ENCODE measurements around the gene TXNRD3. TPM values are rescaled to one million over a fixed set of nuclear protein-coding genes. Genes with fewer than 3 reads are reported as not detected.

TXNRD3 gene
- total RNA-seq, 1 experiment from 2014 or later, result 6.9 TPM

DNA sequence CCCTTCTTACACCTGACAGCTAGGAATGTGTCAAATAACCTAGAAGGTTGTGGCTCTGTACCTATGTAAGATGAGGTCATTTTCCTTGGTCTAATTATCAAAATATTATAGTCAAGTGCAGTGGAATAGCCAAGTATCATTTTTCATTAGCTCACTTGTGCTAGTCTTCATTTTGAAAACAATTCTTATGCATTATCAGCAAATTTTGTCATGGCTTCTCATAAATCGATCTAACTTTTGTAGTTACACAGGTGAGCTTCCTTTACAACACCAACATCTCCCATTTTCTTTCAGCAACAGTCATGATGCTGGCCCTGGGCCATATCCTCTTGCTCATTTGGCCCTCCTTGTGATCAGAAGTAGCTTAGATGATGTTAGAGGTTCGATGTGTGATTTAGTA is 10.3 kb downstream of the TXNRD3 start:
- no peak overlapping the region for H3K4me3 Mint-ChIP-seq
- no peaks in the 10 kb centered on the region for H3K36me3 Mint-ChIP-seq
- no peaks in the 10 kb centered on the region; the same call in 1 of the 2 replicates for H3K27me3 Mint-ChIP-seq (ENCODE audit: low read depth)
- ChIA-PET POLR2A (no interaction called here), CTCF (interaction anchor here (1.8 kb wide), 1 partner anchor 15 kb away, joined by 4 read pairs; no protein-coding TSS in a partner anchor)
- DNase-seq (ENCODE audit: low spot score) (no peak), ATAC-seq (no peak)
- no peaks in the 10 kb centered on the region for H3K9me3 Mint-ChIP-seq
- TF ChIP-seq, protein P1, sequence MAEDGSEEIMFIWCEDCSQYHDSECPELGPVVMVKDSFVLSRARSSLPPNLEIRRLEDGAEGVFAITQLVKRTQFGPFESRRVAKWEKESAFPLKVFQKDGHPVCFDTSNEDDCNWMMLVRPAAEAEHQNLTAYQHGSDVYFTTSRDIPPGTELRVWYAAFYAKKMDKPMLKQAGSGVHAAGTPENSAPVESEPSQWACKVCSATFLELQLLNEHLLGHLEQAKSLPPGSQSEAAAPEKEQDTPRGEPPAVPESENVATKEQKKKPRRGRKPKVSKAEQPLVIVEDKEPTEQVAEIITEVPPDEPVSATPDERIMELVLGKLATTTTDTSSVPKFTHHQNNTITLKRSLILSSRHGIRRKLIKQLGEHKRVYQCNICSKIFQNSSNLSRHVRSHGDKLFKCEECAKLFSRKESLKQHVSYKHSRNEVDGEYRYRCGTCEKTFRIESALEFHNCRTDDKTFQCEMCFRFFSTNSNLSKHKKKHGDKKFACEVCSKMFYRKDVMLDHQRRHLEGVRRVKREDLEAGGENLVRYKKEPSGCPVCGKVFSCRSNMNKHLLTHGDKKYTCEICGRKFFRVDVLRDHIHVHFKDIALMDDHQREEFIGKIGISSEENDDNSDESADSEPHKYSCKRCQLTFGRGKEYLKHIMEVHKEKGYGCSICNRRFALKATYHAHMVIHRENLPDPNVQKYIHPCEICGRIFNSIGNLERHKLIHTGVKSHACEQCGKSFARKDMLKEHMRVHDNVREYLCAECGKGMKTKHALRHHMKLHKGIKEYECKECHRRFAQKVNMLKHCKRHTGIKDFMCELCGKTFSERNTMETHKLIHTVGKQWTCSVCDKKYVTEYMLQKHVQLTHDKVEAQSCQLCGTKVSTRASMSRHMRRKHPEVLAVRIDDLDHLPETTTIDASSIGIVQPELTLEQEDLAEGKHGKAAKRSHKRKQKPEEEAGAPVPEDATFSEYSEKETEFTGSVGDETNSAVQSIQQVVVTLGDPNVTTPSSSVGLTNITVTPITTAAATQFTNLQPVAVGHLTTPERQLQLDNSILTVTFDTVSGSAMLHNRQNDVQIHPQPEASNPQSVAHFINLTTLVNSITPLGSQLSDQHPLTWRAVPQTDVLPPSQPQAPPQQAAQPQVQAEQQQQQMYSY (CRISPR knock-in tag; IDR thresholded peaks at IDR 0.05), result no peak
- TF ChIP-seq ATF3 (CRISPR knock-in tag; conservative IDR thresholded peaks at IDR 0.05) (no peak), RELA (CRISPR knock-in tag; IDR thresholded peaks at IDR 0.05; ENCODE audit: borderline replicate concordance) (no peak), JAZF1 (CRISPR knock-in tag; IDR thresholded peaks at IDR 0.05) (no peak), SOX15 (CRISPR knock-in tag; IDR thresholded peaks at IDR 0.05) (no peak), NFYB (CRISPR knock-in tag; conservative IDR thresholded peaks at IDR 0.05; ENCODE audit: low read depth) (no peak), HMGA2 (CRISPR knock-in tag; IDR thresholded peaks at IDR 0.05) (no peak), ZMAT4 (CRISPR knock-in tag; IDR thresholded peaks at IDR 0.05) (no peak), ZNF671 (CRISPR knock-in tag; IDR thresholded peaks at IDR 0.05) (no peak), GTF2I (CRISPR knock-in tag; conservative IDR thresholded peaks at IDR 0.05) (no peak), USF2 (CRISPR knock-in tag; IDR thresholded peaks at IDR 0.05) (no peak), NR1H2 (CRISPR knock-in tag; IDR thresholded peaks at IDR 0.05) (no peak)
- TF ChIP-seq, protein P2, sequence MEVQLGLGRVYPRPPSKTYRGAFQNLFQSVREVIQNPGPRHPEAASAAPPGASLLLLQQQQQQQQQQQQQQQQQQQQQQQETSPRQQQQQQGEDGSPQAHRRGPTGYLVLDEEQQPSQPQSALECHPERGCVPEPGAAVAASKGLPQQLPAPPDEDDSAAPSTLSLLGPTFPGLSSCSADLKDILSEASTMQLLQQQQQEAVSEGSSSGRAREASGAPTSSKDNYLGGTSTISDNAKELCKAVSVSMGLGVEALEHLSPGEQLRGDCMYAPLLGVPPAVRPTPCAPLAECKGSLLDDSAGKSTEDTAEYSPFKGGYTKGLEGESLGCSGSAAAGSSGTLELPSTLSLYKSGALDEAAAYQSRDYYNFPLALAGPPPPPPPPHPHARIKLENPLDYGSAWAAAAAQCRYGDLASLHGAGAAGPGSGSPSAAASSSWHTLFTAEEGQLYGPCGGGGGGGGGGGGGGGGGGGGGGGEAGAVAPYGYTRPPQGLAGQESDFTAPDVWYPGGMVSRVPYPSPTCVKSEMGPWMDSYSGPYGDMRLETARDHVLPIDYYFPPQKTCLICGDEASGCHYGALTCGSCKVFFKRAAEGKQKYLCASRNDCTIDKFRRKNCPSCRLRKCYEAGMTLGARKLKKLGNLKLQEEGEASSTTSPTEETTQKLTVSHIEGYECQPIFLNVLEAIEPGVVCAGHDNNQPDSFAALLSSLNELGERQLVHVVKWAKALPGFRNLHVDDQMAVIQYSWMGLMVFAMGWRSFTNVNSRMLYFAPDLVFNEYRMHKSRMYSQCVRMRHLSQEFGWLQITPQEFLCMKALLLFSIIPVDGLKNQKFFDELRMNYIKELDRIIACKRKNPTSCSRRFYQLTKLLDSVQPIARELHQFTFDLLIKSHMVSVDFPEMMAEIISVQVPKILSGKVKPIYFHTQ (CRISPR knock-in tag; IDR thresholded peaks at IDR 0.05), result no peak
- TF ChIP-seq, protein P3, sequence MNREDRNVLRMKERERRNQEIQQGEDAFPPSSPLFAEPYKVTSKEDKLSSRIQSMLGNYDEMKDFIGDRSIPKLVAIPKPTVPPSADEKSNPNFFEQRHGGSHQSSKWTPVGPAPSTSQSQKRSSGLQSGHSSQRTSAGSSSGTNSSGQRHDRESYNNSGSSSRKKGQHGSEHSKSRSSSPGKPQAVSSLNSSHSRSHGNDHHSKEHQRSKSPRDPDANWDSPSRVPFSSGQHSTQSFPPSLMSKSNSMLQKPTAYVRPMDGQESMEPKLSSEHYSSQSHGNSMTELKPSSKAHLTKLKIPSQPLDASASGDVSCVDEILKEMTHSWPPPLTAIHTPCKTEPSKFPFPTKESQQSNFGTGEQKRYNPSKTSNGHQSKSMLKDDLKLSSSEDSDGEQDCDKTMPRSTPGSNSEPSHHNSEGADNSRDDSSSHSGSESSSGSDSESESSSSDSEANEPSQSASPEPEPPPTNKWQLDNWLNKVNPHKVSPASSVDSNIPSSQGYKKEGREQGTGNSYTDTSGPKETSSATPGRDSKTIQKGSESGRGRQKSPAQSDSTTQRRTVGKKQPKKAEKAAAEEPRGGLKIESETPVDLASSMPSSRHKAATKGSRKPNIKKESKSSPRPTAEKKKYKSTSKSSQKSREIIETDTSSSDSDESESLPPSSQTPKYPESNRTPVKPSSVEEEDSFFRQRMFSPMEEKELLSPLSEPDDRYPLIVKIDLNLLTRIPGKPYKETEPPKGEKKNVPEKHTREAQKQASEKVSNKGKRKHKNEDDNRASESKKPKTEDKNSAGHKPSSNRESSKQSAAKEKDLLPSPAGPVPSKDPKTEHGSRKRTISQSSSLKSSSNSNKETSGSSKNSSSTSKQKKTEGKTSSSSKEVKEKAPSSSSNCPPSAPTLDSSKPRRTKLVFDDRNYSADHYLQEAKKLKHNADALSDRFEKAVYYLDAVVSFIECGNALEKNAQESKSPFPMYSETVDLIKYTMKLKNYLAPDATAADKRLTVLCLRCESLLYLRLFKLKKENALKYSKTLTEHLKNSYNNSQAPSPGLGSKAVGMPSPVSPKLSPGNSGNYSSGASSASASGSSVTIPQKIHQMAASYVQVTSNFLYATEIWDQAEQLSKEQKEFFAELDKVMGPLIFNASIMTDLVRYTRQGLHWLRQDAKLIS (CRISPR knock-in tag; IDR thresholded peaks at IDR 0.05; ENCODE audit: borderline replicate concordance), result no peak
- no peak overlapping the region for H3K27ac Mint-ChIP-seq
- no peaks in the 10 kb centered on the region for H3K4me1 Mint-ChIP-seq

GRCh38 chr3:126638790-126639189 is 16.1 kb downstream of the TXNRD3 start:
- no peak overlapping the region for H3K27ac Mint-ChIP-seq
- no peaks in the 10 kb centered on the region for H3K27me3 Mint-ChIP-seq (ENCODE audit: low read depth)
- no peaks in the 10 kb centered on the region for H3K36me3 Mint-ChIP-seq
- POLR2A ChIA-PET, result no interaction called here
- H3K9me3 Mint-ChIP-seq, result no peaks in the 10 kb centered on the region
- ATAC-seq (no peak), DNase-seq (ENCODE audit: low spot score) (no peak)
- TF ChIP-seq, protein P4, sequence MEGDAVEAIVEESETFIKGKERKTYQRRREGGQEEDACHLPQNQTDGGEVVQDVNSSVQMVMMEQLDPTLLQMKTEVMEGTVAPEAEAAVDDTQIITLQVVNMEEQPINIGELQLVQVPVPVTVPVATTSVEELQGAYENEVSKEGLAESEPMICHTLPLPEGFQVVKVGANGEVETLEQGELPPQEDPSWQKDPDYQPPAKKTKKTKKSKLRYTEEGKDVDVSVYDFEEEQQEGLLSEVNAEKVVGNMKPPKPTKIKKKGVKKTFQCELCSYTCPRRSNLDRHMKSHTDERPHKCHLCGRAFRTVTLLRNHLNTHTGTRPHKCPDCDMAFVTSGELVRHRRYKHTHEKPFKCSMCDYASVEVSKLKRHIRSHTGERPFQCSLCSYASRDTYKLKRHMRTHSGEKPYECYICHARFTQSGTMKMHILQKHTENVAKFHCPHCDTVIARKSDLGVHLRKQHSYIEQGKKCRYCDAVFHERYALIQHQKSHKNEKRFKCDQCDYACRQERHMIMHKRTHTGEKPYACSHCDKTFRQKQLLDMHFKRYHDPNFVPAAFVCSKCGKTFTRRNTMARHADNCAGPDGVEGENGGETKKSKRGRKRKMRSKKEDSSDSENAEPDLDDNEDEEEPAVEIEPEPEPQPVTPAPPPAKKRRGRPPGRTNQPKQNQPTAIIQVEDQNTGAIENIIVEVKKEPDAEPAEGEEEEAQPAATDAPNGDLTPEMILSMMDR (IDR thresholded peaks at IDR 0.05), result no peak
- TF ChIP-seq TP53 (CRISPR knock-in tag; IDR thresholded peaks at IDR 0.05) (no peak), HMGA2 (CRISPR knock-in tag; IDR thresholded peaks at IDR 0.05) (no peak)
- CTCF ChIA-PET, result no interaction called here
- no peak overlapping the region for H3K4me3 Mint-ChIP-seq
- no peaks in the 10 kb centered on the region for H3K4me1 Mint-ChIP-seq

All from WTC11 (cell line).